H1 (cell line): ENCODE data around the gene DGKH. TPM values are rescaled to one million over a fixed set of nuclear protein-coding genes. Genes with fewer than 3 reads are reported as not detected.
"Not testable (repeated sequence)": the region's sequence is repeated elsewhere in the genome, so short reads cannot be mapped to it uniquely, and the experiment has no call there.

Source experiments
- CTCF ChIA-PET: fragments of 300-600 bp; sonication (Branson Sonifier 250); formaldehyde crosslinking; loops from one replicate; lab custom pipeline; 2021; ENCODE audit not compliant: partially characterized antibody; lab: Charles Lee
- POLR2A ChIA-PET: fragments of 300-600 bp; sonication (Branson Sonifier 250); formaldehyde crosslinking; loops from one replicate; lab custom pipeline; 2021; ENCODE audit warnings: inconsistent platforms; ENCODE audit not compliant: partially characterized antibody; lab: Charles Lee
- DNase-seq, 2 experiments: peaks; one replicate each; pipeline versions ENCODE4 v3.0.0 to v3.0.0-alpha.2; 2010 to 2022; ENCODE audit warnings: low spot score in 2 of 2, low read depth in 1 of 2, mixed read lengths in 1 of 2
- FAIRE-seq: peaks from 2 replicates; lab custom pipeline; 2011; peaks lifted over from hg19 to GRCh38; lab: Jason Lieb, UNC
- H2AFZ ChIP-seq: 2 replicates; pipeline ENCODE4 v1.8.1; 2012; ENCODE audit warnings: low read length, inconsistent platforms
- H2AK5ac ChIP-seq: 2 replicates; pipeline ENCODE4 v1.6.1; 2013; ENCODE audit warnings: low read depth, low read length
- H2BK120ac ChIP-seq: replicated peaks from 2 replicates; pipeline ENCODE3; 2013; ENCODE audit warnings: low read depth, low read length, inconsistent platforms
- H2BK12ac ChIP-seq: 2 replicates; pipeline ENCODE4 v1.6.1; 2013; ENCODE audit warnings: low read depth, low read length
- H2BK15ac ChIP-seq: 2 replicates; pipeline ENCODE4 v1.6.1; 2013; ENCODE audit warnings: low read length
- H2BK20ac ChIP-seq: 2 replicates; pipeline ENCODE4 v1.6.1; 2013; ENCODE audit warnings: low read length
- H2BK5ac ChIP-seq: 2 replicates; pipeline ENCODE4 v1.6.1; 2013; ENCODE audit warnings: low read depth, low read length
- H3K14ac ChIP-seq: 2 replicates; pipeline ENCODE4 v1.6.1; 2013; ENCODE audit warnings: inconsistent platforms; ENCODE audit not compliant: insufficient read length
- H3K18ac ChIP-seq: 2 replicates; pipeline ENCODE4 v1.6.1; 2013; ENCODE audit warnings: low read length; ENCODE audit errors: extremely low read depth
- H3K23ac ChIP-seq: 2 replicates; pipeline ENCODE4 v1.6.1; 2013; ENCODE audit warnings: inconsistent platforms; ENCODE audit not compliant: insufficient read length
- H3K23me2 ChIP-seq: 2 replicates; pipeline ENCODE4 v1.6.1; 2013; ENCODE audit warnings: low read depth, low read length
- H3K27ac ChIP-seq: 2 replicates; pipeline ENCODE4 v1.6.1; 2011; ENCODE audit warnings: low read depth, low read length, inconsistent platforms
- H3K27me3 ChIP-seq, 4 experiments: replicated peaks in 1 of 4; 1 replicate in 1 of 4; 2 replicates in 3 of 4; pipeline versions ENCODE4 v1.6.1 to v1.8.1; 2011 to 2013; ENCODE audit warnings: low read length in 3 of 4, mild to moderate bottlenecking in 3 of 4, inconsistent platforms in 2 of 4, mixed read lengths in 2 of 4, moderate library complexity in 1 of 4; ENCODE audit not compliant: control insufficient read depth in 3 of 4, insufficient read depth in 3 of 4; ENCODE audit errors: extremely low read depth in 1 of 4
- H3K36me3 ChIP-seq, 4 experiments: 2 replicates each; pipeline versions ENCODE4 v1.6.1 to v1.8.1; 2011 to 2013; ENCODE audit warnings: mild to moderate bottlenecking in 4 of 4, low read length in 3 of 4, moderate library complexity in 2 of 4, control low read depth in 1 of 4, inconsistent platforms in 1 of 4; ENCODE audit not compliant: insufficient read depth in 4 of 4, control insufficient read depth in 2 of 4
- H3K4ac ChIP-seq: replicated peaks from 2 replicates; pipeline ENCODE3; 2013; ENCODE audit warnings: low read length, low read depth, mixed read lengths, inconsistent platforms; ENCODE audit not compliant: insufficient read length
- H3K4me1 ChIP-seq, 4 experiments: replicated peaks in 1 of 4; 1 replicate in 1 of 4; 2 replicates in 3 of 4; pipeline versions ENCODE4 v1.6.1 to v1.8.1; 2011 to 2013; ENCODE audit warnings: low read length in 3 of 4, inconsistent platforms in 2 of 4, mixed read lengths in 1 of 4; ENCODE audit not compliant: insufficient read depth in 4 of 4, control insufficient read depth in 3 of 4
- H3K4me2 ChIP-seq, 2 experiments: 2 replicates each; pipeline versions ENCODE4 v1.6.1 to v1.8.1; 2011 to 2013; ENCODE audit warnings: low read depth in 2 of 2, low read length in 2 of 2, control low read depth in 1 of 2, inconsistent platforms in 1 of 2, mild to moderate bottlenecking in 1 of 2; ENCODE audit not compliant: insufficient read depth in 1 of 2
- H3K4me3 ChIP-seq, 4 experiments: fragments of 200-600, 300-600 bp in 1 of 4; sonication (generic), shearing (Covaris generic), sonication (Bioruptor Twin) in 1 of 4; 2 replicates each; pipeline versions ENCODE4 v1.5.1 to v1.8.1; 2011 to 2016; ENCODE audit warnings: low read length in 4 of 4, low read depth in 3 of 4, control low read depth in 2 of 4, inconsistent platforms in 2 of 4, mild to moderate bottlenecking in 2 of 4, mixed read lengths in 1 of 4, moderate library complexity in 1 of 4; ENCODE audit not compliant: insufficient read depth in 2 of 4; ENCODE audit errors: extremely low read depth in 1 of 4
- H3K56ac ChIP-seq: replicated peaks from 2 replicates; pipeline ENCODE3; 2013; ENCODE audit warnings: low read depth, mild to moderate bottlenecking, mixed read lengths, low read length, inconsistent platforms; ENCODE audit not compliant: insufficient read length
- H3K79me1 ChIP-seq: 2 replicates; pipeline ENCODE4 v1.6.1; 2013; ENCODE audit warnings: low read depth, low read length, control low read depth
- H3K79me2 ChIP-seq, 2 experiments: 2 replicates each; pipeline versions ENCODE4 v1.6.1 to v1.8.1; 2012 to 2013; ENCODE audit warnings: low read length in 2 of 2, mild to moderate bottlenecking in 2 of 2, inconsistent platforms in 1 of 2; ENCODE audit not compliant: insufficient read depth in 2 of 2, control insufficient read depth in 1 of 2
- H3K9ac ChIP-seq, 4 experiments: replicated peaks in 1 of 4; 1 replicate in 1 of 4; 2 replicates in 3 of 4; pipeline versions ENCODE4 v1.6.1 to v1.8.1; 2011 to 2013; ENCODE audit warnings: low read depth in 3 of 4, low read length in 3 of 4, control low read depth in 2 of 4, mild to moderate bottlenecking in 2 of 4, moderate library complexity in 2 of 4, inconsistent platforms in 1 of 4; ENCODE audit errors: extremely low read depth in 1 of 4
- H3K9me3 ChIP-seq, 2 experiments: 2 replicates each; pipeline versions ENCODE4 v1.6.1 to v1.8.1; 2012 to 2013; ENCODE audit warnings: mild to moderate bottlenecking in 2 of 2, moderate library complexity in 2 of 2, control low read depth in 1 of 2, inconsistent platforms in 1 of 2, low read depth in 1 of 2, low read length in 1 of 2, mixed read lengths in 1 of 2; ENCODE audit not compliant: insufficient read depth in 2 of 2
- H4K20me1 ChIP-seq, 2 experiments: replicated peaks in 1 of 2; 2 replicates each; pipeline versions ENCODE3 to v1.8.1; 2011 to 2013; ENCODE audit warnings: inconsistent platforms in 2 of 2, low read length in 2 of 2, mild to moderate bottlenecking in 1 of 2; ENCODE audit not compliant: insufficient read depth in 2 of 2, control insufficient read depth in 1 of 2
- H4K5ac ChIP-seq: 2 replicates; pipeline ENCODE4 v1.6.1; 2013; ENCODE audit warnings: low read length, low read depth, mixed read lengths, inconsistent platforms; ENCODE audit not compliant: insufficient read length
- H4K8ac ChIP-seq: 2 replicates; pipeline ENCODE4 v1.8.0; 2013; ENCODE audit warnings: mild to moderate bottlenecking, moderate library complexity, low read length, inconsistent platforms; ENCODE audit not compliant: insufficient read depth; ENCODE audit errors: extremely low read depth
- H4K91ac ChIP-seq: replicated peaks from 2 replicates; pipeline ENCODE3; 2013; ENCODE audit warnings: low read length, mixed read lengths, inconsistent platforms; ENCODE audit not compliant: insufficient read length
- WGBS, 2 experiments: shearing (Covaris generic) in 1 of 2; methylation state at CpG; one replicate each; pipeline versions ENCODE4 v1.1.6 to v1.1.7; 2013 to 2015; ENCODE audit warnings: low lambda C conversion rate in 2 of 2, mixed read lengths in 2 of 2, inconsistent platforms in 1 of 2, low coverage in 1 of 2, missing lambda C conversion rate in 1 of 2; ENCODE audit not compliant: insufficient replicate concordance in 2 of 2, insufficient coverage in 1 of 2, insufficient read length in 1 of 2; ENCODE audit errors: extremely low coverage in 1 of 2, missing lambda C conversion rate in 1 of 2; 5-methylcytosine and 5-hydroxymethylcytosine counted together
- polyA plus RNA-seq, 7 experiments: library from polyadenylated mRNA; depleted of rRNA in 3 of 7; stranded (reverse) in 5 of 7; unstranded in 2 of 7; fragments of >200 nt in 5 of 7; fragments of 200-250 nt in 2 of 7; gene quantifications; 1 replicate in 5 of 7; 2 replicates in 1 of 7; 4 replicates in 1 of 7; pipeline versions ENCODE4 v1.2.1 to v1.2.3, GENCODE V29; 2011 to 2013; ENCODE audit warnings: missing spikeins in 2 of 7, mixed read lengths in 2 of 7
- total RNA-seq: library from RNA; stranded (reverse); fragmentation: NEBNext Ultra II Directional; extraction: Animal tissue kit (Norgen Biotek cat#: 25700); gene quantifications from 2 replicates; pipeline ENCODE4 v1.2.1, GENCODE V29; 2021

The DGKH gene
- total and polyA plus RNA-seq, 2 of the 8 experiments (the other 6 are each of a cell fraction or from before 2014, with no cell fraction given) = 2.1 to 7.9 TPM

GRCh38 chr13:42070599-42070998 is 22.2 kb downstream of the DGKH start:
- not testable (repeated sequence) for H2BK5ac ChIP-seq, H4K8ac ChIP-seq, H3K4me2 ChIP-seq, H3K27me3 ChIP-seq, H3K9me3 ChIP-seq, H2BK15ac ChIP-seq, H3K27ac ChIP-seq, H3K4me3 ChIP-seq, H3K36me3 ChIP-seq, H4K20me1 ChIP-seq, H3K23ac ChIP-seq, H4K5ac ChIP-seq, H2AFZ ChIP-seq, FAIRE-seq, H3K4me1 ChIP-seq, H2AK5ac ChIP-seq, H2BK120ac ChIP-seq, H3K23me2 ChIP-seq, H3K18ac ChIP-seq, H2BK12ac ChIP-seq, H3K4ac ChIP-seq, H3K9ac ChIP-seq, DNase-seq, H2BK20ac ChIP-seq, H3K14ac ChIP-seq, H3K79me2 ChIP-seq, H4K91ac ChIP-seq, H3K79me1 ChIP-seq, H3K56ac ChIP-seq
- POLR2A ChIA-PET = interaction anchor here (1.6 kb wide), 1 partner anchor 18 kb away, joined by 4 read pairs; no protein-coding TSS in a partner anchor
- CTCF ChIA-PET = interaction anchor here (0.6 to 1.9 kb wide), 9 partner anchors 7 to 683 kb away, joined by 3 to 5 read pairs (median 3); partner anchors contain the start of gene DGKH
- WGBS, 2 experiments = 86% methylated on average over 2 of the region's 2 CpGs; no CpG with 5 or more reads in 1 of the 2 experiments

DNA sequence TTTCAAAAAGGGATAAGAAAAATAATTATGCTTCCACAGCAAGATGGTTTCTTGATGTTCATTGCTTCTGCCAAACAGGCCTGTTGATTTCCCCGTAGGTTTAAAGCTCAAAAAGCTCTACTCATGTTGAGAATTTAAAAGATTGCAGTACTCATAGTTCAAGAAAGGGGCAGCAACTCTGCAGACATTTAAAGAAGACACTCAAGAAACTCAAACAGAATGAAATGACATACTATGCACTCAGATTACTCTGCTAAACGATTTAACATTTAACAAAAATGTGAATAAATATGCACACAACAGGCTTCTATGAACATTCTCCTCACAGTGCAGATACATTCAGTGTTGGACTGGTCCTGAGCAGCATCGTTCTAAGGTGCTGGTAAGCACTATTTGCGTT is 22.7 kb downstream of the DGKH start:
- not testable (repeated sequence) for FAIRE-seq, H4K91ac ChIP-seq, H3K27ac ChIP-seq, H4K8ac ChIP-seq, H3K4me3 ChIP-seq, H3K79me1 ChIP-seq, H4K5ac ChIP-seq, H2BK20ac ChIP-seq, H3K9ac ChIP-seq, H3K4me1 ChIP-seq, H2BK120ac ChIP-seq, H3K36me3 ChIP-seq, H3K18ac ChIP-seq, H2BK5ac ChIP-seq, H3K56ac ChIP-seq, H3K27me3 ChIP-seq, H3K23me2 ChIP-seq, H2BK12ac ChIP-seq, H3K4ac ChIP-seq, H3K14ac ChIP-seq, H4K20me1 ChIP-seq, H3K4me2 ChIP-seq, H3K79me2 ChIP-seq, H3K9me3 ChIP-seq, H2AK5ac ChIP-seq, DNase-seq, H3K23ac ChIP-seq, H2AFZ ChIP-seq, H2BK15ac ChIP-seq
- ChIA-PET CTCF (interaction anchor here (0.6 to 1.9 kb wide), 9 partner anchors 8 to 49 kb away, joined by 3 to 5 read pairs (median 4); partner anchors contain the start of gene DGKH), POLR2A (interaction anchor here (1.6 kb wide), 1 partner anchor 19 kb away, joined by 4 read pairs; no protein-coding TSS in a partner anchor)
- WGBS, 2 experiments = 84% methylated on average over 4 of the region's 4 CpGs; no CpG with 5 or more reads in 1 of the 2 experiments
